ENCODE measurements around the gene DENND6B. TPM values are rescaled to one million over a fixed set of nuclear protein-coding genes. Genes with fewer than 3 reads are reported as not detected.
A peak's percentile ranks its signal among the peaks of the same experiment; 100 is the strongest.

DENND6B gene
- polyA plus RNA-seq, 4 donors = 1.9 to 4.5 (median 2.5) TPM

- Histone ChIP-seq H3K27ac (ENCODE audit: low read depth in 1 of 3, low read length in 2 of 3) (peak overlapping the region; percentile 53 to 98 (median 58)), H3K27me3 (ENCODE audit: control insufficient read depth in 3 of 3, insufficient read depth in 3 of 3, low read length in 3 of 3) (no peaks in the 10 kb centered on the region), H3K36me3 (ENCODE audit: control insufficient read depth in 3 of 3, insufficient read depth in 2 of 3, low read depth in 1 of 3, low read length in 3 of 3) (peaks cover 0 to 67% (median 0%) of the 10 kb centered on the region in 3 donors), H3K9me3 (ENCODE audit: control insufficient read depth in 2 of 2, insufficient read depth in 1 of 2, low read depth in 1 of 2, low read length in 1 of 2) (no peaks in the 10 kb centered on the region), H3K4me3 (ENCODE audit: low read depth in 1 of 3, low read length in 3 of 3) (peak overlapping the region; percentile 23 to 76 (median 36)), H3K4me1 (ENCODE audit: control insufficient read depth in 3 of 3, insufficient read depth in 2 of 3, low read depth in 1 of 3, low read length in 2 of 3) (peaks cover 9 to 76% (median 37%) of the 10 kb centered on the region in 3 donors)
- peak; percentile 87 to 95 for DNase-seq
- FAIRE-seq = no peak
- 7 to 28% (median 23%) methylated on average over 43 to 93 of the region's 93 CpGs for WGBS, 3 donors
These were observed 26.8 kb downstream of the DENND6B start for GRCh38 chr22:50299785-50300619.

GRCh38 chr22:50298937-50299784 lies 27.7 kb downstream of the DENND6B start:
- Histone ChIP-seq H3K27me3 (ENCODE audit: control insufficient read depth in 3 of 3, insufficient read depth in 3 of 3, low read length in 3 of 3) (no peaks in the 10 kb centered on the region), H3K9me3 (ENCODE audit: control insufficient read depth in 2 of 2, insufficient read depth in 1 of 2, low read depth in 1 of 2, low read length in 1 of 2) (no peaks in the 10 kb centered on the region), H3K4me3 (ENCODE audit: low read depth in 1 of 3, low read length in 3 of 3) (peak overlapping the region; percentile 12 to 76 (median 36)), H3K36me3 (ENCODE audit: control insufficient read depth in 3 of 3, insufficient read depth in 2 of 3, low read depth in 1 of 3, low read length in 3 of 3) (peaks cover 0 to 69% (median 0%) of the 10 kb centered on the region in 3 donors), H3K4me1 (ENCODE audit: control insufficient read depth in 3 of 3, insufficient read depth in 2 of 3, low read depth in 1 of 3, low read length in 2 of 3) (peaks cover 8 to 75% (median 29%) of the 10 kb centered on the region in 3 donors), H3K27ac (ENCODE audit: low read depth in 1 of 3, low read length in 2 of 3) (peak overlapping the region; percentile 53 to 98 (median 58))
- 23 to 38% (median 25%) methylated on average over 36 to 59 of the region's 59 CpGs for WGBS, 3 donors
- FAIRE-seq = no peak
- DNase-seq = peak in 1 of 2 donors; percentile 53

- H3K27ac ChIP-seq (ENCODE audit: low read depth in 1 of 3, low read length in 2 of 3) = peak overlapping the region in 1 of 3 donors; percentile 43
- peak overlapping the region in 1 of 3 donors; percentile 76 for H3K4me3 ChIP-seq (ENCODE audit: low read depth in 1 of 3, low read length in 3 of 3)
- H3K9me3 ChIP-seq (ENCODE audit: control insufficient read depth in 2 of 2, insufficient read depth in 1 of 2, low read depth in 1 of 2, low read length in 1 of 2) = no peaks in the 10 kb centered on the region
These were observed 28.6 kb downstream of the DENND6B start for GRCh38 chr22:50298266-50298637.

GRCh38 chr22:50297510-50298265 lies 29.1 kb downstream of the DENND6B start:
- H3K4me1 ChIP-seq (ENCODE audit: control insufficient read depth in 3 of 3, insufficient read depth in 2 of 3, low read depth in 1 of 3, low read length in 2 of 3) = peaks cover 8 to 71% (median 20%) of the 10 kb centered on the region in 3 donors
- peaks cover 0 to 64% (median 0%) of the 10 kb centered on the region in 3 donors for H3K36me3 ChIP-seq (ENCODE audit: control insufficient read depth in 3 of 3, insufficient read depth in 2 of 3, low read depth in 1 of 3, low read length in 3 of 3)
- peak overlapping the region in 1 of 3 donors; percentile 2 for H3K4me3 ChIP-seq (ENCODE audit: low read depth in 1 of 3, low read length in 3 of 3)
- no peak for DNase-seq
- H3K27ac ChIP-seq (ENCODE audit: low read depth in 1 of 3, low read length in 2 of 3) = peak overlapping the region in 2 of 3 donors; percentile 17 to 52
- no peaks in the 10 kb centered on the region for H3K9me3 ChIP-seq (ENCODE audit: control insufficient read depth in 2 of 2, insufficient read depth in 1 of 2, low read depth in 1 of 2, low read length in 1 of 2)
- WGBS, 3 donors = 85 to 87% (median 86%) methylated on average over 20 of the region's 20 CpGs
- no peaks in the 10 kb centered on the region for H3K27me3 ChIP-seq (ENCODE audit: control insufficient read depth in 3 of 3, insufficient read depth in 3 of 3, low read length in 3 of 3)
- no peak for FAIRE-seq

More at GRCh38 chr22:50298266-50298637, 28.6 kb downstream of the DENND6B start:
- Histone ChIP-seq H3K36me3 (ENCODE audit: control insufficient read depth in 3 of 3, insufficient read depth in 2 of 3, low read depth in 1 of 3, low read length in 3 of 3) (peaks cover 0 to 66% (median 0%) of the 10 kb centered on the region in 3 donors), H3K27me3 (ENCODE audit: control insufficient read depth in 3 of 3, insufficient read depth in 3 of 3, low read length in 3 of 3) (no peaks in the 10 kb centered on the region), H3K4me1 (ENCODE audit: control insufficient read depth in 3 of 3, insufficient read depth in 2 of 3, low read depth in 1 of 3, low read length in 2 of 3) (peaks cover 8 to 73% (median 24%) of the 10 kb centered on the region in 3 donors)
- WGBS, 3 donors = 75 to 79% (median 75%) methylated on average over 4 of the region's 4 CpGs
- DNase-seq = no peak
- no peak for FAIRE-seq

- Histone ChIP-seq H3K9me3 (ENCODE audit: control insufficient read depth in 2 of 2, insufficient read depth in 1 of 2, low read depth in 1 of 2, low read length in 1 of 2) (no peaks in the 10 kb centered on the region), H3K27me3 (ENCODE audit: control insufficient read depth in 3 of 3, insufficient read depth in 3 of 3, low read length in 3 of 3) (no peaks in the 10 kb centered on the region), H3K4me3 (ENCODE audit: low read depth in 1 of 3, low read length in 3 of 3) (peak overlapping the region in 1 of 3 donors; percentile 1), H3K36me3 (ENCODE audit: control insufficient read depth in 3 of 3, insufficient read depth in 2 of 3, low read depth in 1 of 3, low read length in 3 of 3) (peaks cover 0 to 65% (median 0%) of the 10 kb centered on the region in 3 donors), H3K27ac (ENCODE audit: low read depth in 1 of 3, low read length in 2 of 3) (peak overlapping the region in 2 of 3 donors; percentile 18 to 52), H3K4me1 (ENCODE audit: control insufficient read depth in 3 of 3, insufficient read depth in 2 of 3, low read depth in 1 of 3, low read length in 2 of 3) (peaks cover 8 to 67% (median 17%) of the 10 kb centered on the region in 3 donors)
- no peak for FAIRE-seq
- DNase-seq = peak in 1 of 2 donors; percentile 37
- 45 to 67% (median 53%) methylated on average over 26 to 29 of the region's 29 CpGs for WGBS, 3 donors
These were observed 29.9 kb downstream of the DENND6B start for GRCh38 chr22:50296658-50297490.

- FAIRE-seq (no peak), DNase-seq (no peak)
- peaks cover 5 to 50% (median 8%) of the 10 kb centered on the region in 3 donors for H3K4me1 ChIP-seq (ENCODE audit: control insufficient read depth in 3 of 3, insufficient read depth in 2 of 3, low read depth in 1 of 3, low read length in 2 of 3)
- no peaks in the 10 kb centered on the region for H3K9me3 ChIP-seq (ENCODE audit: control insufficient read depth in 2 of 2, insufficient read depth in 1 of 2, low read depth in 1 of 2, low read length in 1 of 2)
- no peak overlapping the region for H3K4me3 ChIP-seq (ENCODE audit: low read depth in 1 of 3, low read length in 3 of 3)
- H3K27me3 ChIP-seq (ENCODE audit: control insufficient read depth in 3 of 3, insufficient read depth in 3 of 3, low read length in 3 of 3) = no peaks in the 10 kb centered on the region
- 24 to 37% (median 24%) methylated on average over 5 of the region's 5 CpGs for WGBS, 3 donors
- peak overlapping the region; percentile 86 to 97 (median 93) for H3K27ac ChIP-seq (ENCODE audit: low read depth in 1 of 3, low read length in 2 of 3)
- H3K36me3 ChIP-seq (ENCODE audit: control insufficient read depth in 3 of 3, insufficient read depth in 2 of 3, low read depth in 1 of 3, low read length in 3 of 3) = peaks cover 0 to 82% (median 2%) of the 10 kb centered on the region in 3 donors
These were observed 32.5 kb downstream of the DENND6B start for GRCh38 chr22:50294319-50294656.

GRCh38 chr22:50293441-50294318 lies 33.1 kb downstream of the DENND6B start:
- Histone ChIP-seq H3K27ac (ENCODE audit: low read depth in 1 of 3, low read length in 2 of 3) (peak overlapping the region; percentile 86 to 97 (median 93)), H3K27me3 (ENCODE audit: control insufficient read depth in 3 of 3, insufficient read depth in 3 of 3, low read length in 3 of 3) (no peaks in the 10 kb centered on the region), H3K36me3 (ENCODE audit: control insufficient read depth in 3 of 3, insufficient read depth in 2 of 3, low read depth in 1 of 3, low read length in 3 of 3) (peaks cover 0 to 85% (median 2%) of the 10 kb centered on the region in 3 donors), H3K4me3 (ENCODE audit: low read depth in 1 of 3, low read length in 3 of 3) (peak overlapping the region in 2 of 3 donors; percentile 42 to 45), H3K9me3 (ENCODE audit: control insufficient read depth in 2 of 2, insufficient read depth in 1 of 2, low read depth in 1 of 2, low read length in 1 of 2) (no peaks in the 10 kb centered on the region), H3K4me1 (ENCODE audit: control insufficient read depth in 3 of 3, insufficient read depth in 2 of 3, low read depth in 1 of 3, low read length in 2 of 3) (peaks cover 5 to 46% (median 8%) of the 10 kb centered on the region in 3 donors)
- DNase-seq (peak; percentile 87 to 94), FAIRE-seq (no peak)
- WGBS, 3 donors = 7 to 14% (median 12%) methylated on average over 29 to 42 of the region's 42 CpGs

Data from small intestine (tissue), 7 donors.